SK-N-SH (cell line): ENCODE data around the gene PDIA6. TPM values are rescaled to one million over a fixed set of nuclear protein-coding genes. Genes with fewer than 3 reads are reported as not detected.

Source experiments
- CTCF ChIA-PET: fragments of 300-600, 350-600 bp; formaldehyde crosslinking; extraction: SDS; loops from one replicate; lab custom pipeline; 2021; lab: Yijun Ruan, JAX
- POLR2A ChIA-PET: fragments of 350-600 bp; sonication (Branson Sonifier 250); formaldehyde crosslinking; extraction: SDS; loops from one replicate; lab custom pipeline; 2020; ENCODE audit warnings: antibody characterized with exemption, inconsistent platforms; lab: Yijun Ruan, JAX
- DNase-seq: peaks from one replicate; pipeline ENCODE4 v3.0.0; 2012
- H2AFZ ChIP-seq: fragments of 200-600 bp; sonication (generic); 2 replicates; pipeline ENCODE4 v1.8.1; 2016; ENCODE audit warnings: antibody characterized with exemption, mild to moderate bottlenecking, low read depth
- H3F3A ChIP-seq: fragments of 200-600 bp; sonication (generic); replicated peaks from 2 replicates; pipeline ENCODE3; 2016; ENCODE audit warnings: antibody characterized with exemption, mild to moderate bottlenecking; ENCODE audit not compliant: insufficient read depth
- H3K27ac ChIP-seq, 2 experiments: fragments of 200-500 bp in 1 of 2; fragments of 200-600 bp in 1 of 2; sonication (Bioruptor generic) in 1 of 2; sonication (generic), shearing (Covaris generic) in 1 of 2; 2 replicates each; pipeline versions ENCODE4 v1.5.1 to v1.6.1; 2014 to 2016; ENCODE audit warnings: low read depth in 2 of 2, inconsistent platforms in 1 of 2, low read length in 1 of 2, mild to moderate bottlenecking in 1 of 2, mixed read lengths in 1 of 2
- H3K27me3 ChIP-seq: fragments of 200-600 bp; sonication (generic), shearing (Covaris generic); 2 replicates; pipeline ENCODE4 v1.6.1; 2016; ENCODE audit warnings: mixed run types; ENCODE audit not compliant: insufficient read depth
- H3K36me3 ChIP-seq, 2 experiments: fragments of 200-500 bp in 1 of 2; fragments of 200-600 bp in 1 of 2; sonication (Bioruptor generic) in 1 of 2; sonication (generic) in 1 of 2; replicated peaks in 1 of 2; 2 replicates each; pipeline versions ENCODE3 to v1.5.1; 2014 to 2016; ENCODE audit warnings: low read length in 1 of 2, mild to moderate bottlenecking in 1 of 2; ENCODE audit not compliant: insufficient read depth in 2 of 2, control insufficient read depth in 1 of 2
- H3K4me1 ChIP-seq, 2 experiments: fragments of 200-500 bp in 1 of 2; fragments of 200-600 bp in 1 of 2; sonication (Bioruptor generic) in 1 of 2; sonication (generic), shearing (Covaris generic) in 1 of 2; 2 replicates each; pipeline versions ENCODE4 v1.5.1 to v1.6.1; 2014 to 2016; ENCODE audit warnings: low read depth in 1 of 2, low read length in 1 of 2, mixed run types in 1 of 2; ENCODE audit not compliant: insufficient read depth in 2 of 2, control insufficient read depth in 1 of 2
- H3K4me2 ChIP-seq: fragments of 200-600 bp; sonication (generic), shearing (Covaris generic); 2 replicates; pipeline ENCODE4 v1.6.1; 2017; ENCODE audit warnings: mixed run types
- H3K4me3 ChIP-seq, 2 experiments: fragments of 200-500 bp in 1 of 2; fragments of 200-600 bp in 1 of 2; sonication (Bioruptor generic) in 1 of 2; sonication (generic), shearing (Covaris generic) in 1 of 2; 2 replicates each; pipeline versions ENCODE4 v1.5.1 to v1.8.1; 2014 to 2016; ENCODE audit warnings: low read depth in 2 of 2, inconsistent platforms in 1 of 2, low read length in 1 of 2, mild to moderate bottlenecking in 1 of 2, mixed read lengths in 1 of 2, moderate library complexity in 1 of 2
- H3K79me2 ChIP-seq: fragments of 200-600 bp; sonication (generic); 2 replicates; pipeline ENCODE4 v1.8.1; 2017; ENCODE audit warnings: mild to moderate bottlenecking; ENCODE audit not compliant: insufficient read depth
- H3K9ac ChIP-seq: fragments of 200-600 bp; sonication (generic); 2 replicates; pipeline ENCODE4 v1.6.1; 2017; ENCODE audit warnings: mixed run types
- H3K9me2 ChIP-seq: fragments of 200-600 bp; sonication (generic); 2 replicates; pipeline ENCODE4 v1.6.1; 2017; ENCODE audit warnings: mixed run types
- H3K9me3 ChIP-seq: fragments of 200-600 bp; sonication (generic); 2 replicates; pipeline ENCODE4 v1.6.1; 2017; ENCODE audit warnings: mixed run types, mild to moderate bottlenecking, moderate library complexity
- H4K20me1 ChIP-seq: fragments of 200-600 bp; sonication (generic); 2 replicates; pipeline ENCODE4 v1.6.1; 2017; ENCODE audit warnings: mild to moderate bottlenecking, mixed run types; ENCODE audit not compliant: insufficient read depth
- MEF2A ChIP-seq: IDR thresholded peaks from 2 replicates; pipeline ENCODE4 v1.4.0; 2012; ENCODE audit warnings: low read depth, borderline replicate concordance
- NRF1 ChIP-seq: IDR thresholded peaks from 2 replicates; pipeline ENCODE4 v1.6.1; 2012; ENCODE audit warnings: low read depth, mild to moderate bottlenecking, low read length
- REST ChIP-seq: IDR thresholded peaks from 2 replicates; pipeline ENCODE4 v1.6.1; 2012; ENCODE audit warnings: mild to moderate bottlenecking, low read depth, low read length, moderate library complexity
- SMC3 ChIP-seq: IDR thresholded peaks from 2 replicates; pipeline ENCODE4 v1.6.1; 2012; ENCODE audit warnings: low read depth, low read length, improper control_type of control experiment
- WGBS: methylation state at CpG from one replicate; pipeline ENCODE4 v1.1.6; 2017; ENCODE audit warnings: low lambda C conversion rate; 5-methylcytosine and 5-hydroxymethylcytosine counted together
- polyA plus RNA-seq, 3 experiments: library from polyadenylated mRNA; depleted of rRNA; stranded (reverse); fragments of >200 nt; gene quantifications; 2 replicates each; pipeline ENCODE4 v1.2.3, GENCODE V29; 2012
- TF ChIP-seq, protein P1 (sequence below): IDR thresholded peaks from 2 replicates; pipeline ENCODE4 v1.4.0; 2012; ENCODE audit warnings: low read depth, borderline replicate concordance

Gene PDIA6
- polyA plus RNA-seq, 1 of the 3 experiments (the other 2 are of a cell fraction) = 325 TPM

- TF ChIP-seq SMC3 (no peak), MEF2A (no peak), REST (no peak), NRF1 (no peak)
Measured at GRCh38 chr2:10841547-10842219, 29.1 kb upstream of the PDIA6 start (continued).

DNA sequence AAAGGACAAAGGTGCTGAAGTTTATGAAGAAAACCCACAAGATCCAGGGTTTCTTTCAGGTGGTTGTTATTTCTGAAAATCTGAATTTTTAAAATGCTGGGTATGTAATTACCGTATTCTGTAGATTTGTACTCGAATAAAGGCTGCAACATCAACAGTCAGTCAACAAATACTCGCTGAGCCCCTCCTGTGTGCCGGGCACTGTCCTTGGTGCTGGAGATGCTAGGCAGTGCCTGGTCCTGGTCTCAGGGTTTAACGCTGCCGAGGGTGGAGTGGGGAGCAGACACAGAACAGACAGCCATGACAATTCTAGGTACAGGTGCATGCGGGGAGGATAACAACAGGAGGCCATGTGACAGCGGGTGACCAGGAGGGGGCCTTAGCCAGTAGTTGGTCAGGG is 27.2 kb upstream of the PDIA6 start:
- Histone ChIP-seq H2AFZ (no peak overlapping the region), H3K4me1 (no peaks in the 10 kb centered on the region; a peak in 1 of 4 replicates), H3K9ac (no peak overlapping the region), H3F3A (no peaks in the 10 kb centered on the region), H4K20me1 (no peaks in the 10 kb centered on the region), H3K9me2 (no peaks in the 10 kb centered on the region), H3K79me2 (no peaks in the 10 kb centered on the region), H3K27me3 (no peaks in the 10 kb centered on the region), H3K4me2 (no peak overlapping the region), H3K4me3 (no peak overlapping the region), H3K9me3 (no peaks in the 10 kb centered on the region), H3K27ac (no peak overlapping the region), H3K36me3 (no peaks in the 10 kb centered on the region)
- no peak for DNase-seq
- TF ChIP-seq REST = peak; percentile 96
- TF ChIP-seq, protein P1, sequence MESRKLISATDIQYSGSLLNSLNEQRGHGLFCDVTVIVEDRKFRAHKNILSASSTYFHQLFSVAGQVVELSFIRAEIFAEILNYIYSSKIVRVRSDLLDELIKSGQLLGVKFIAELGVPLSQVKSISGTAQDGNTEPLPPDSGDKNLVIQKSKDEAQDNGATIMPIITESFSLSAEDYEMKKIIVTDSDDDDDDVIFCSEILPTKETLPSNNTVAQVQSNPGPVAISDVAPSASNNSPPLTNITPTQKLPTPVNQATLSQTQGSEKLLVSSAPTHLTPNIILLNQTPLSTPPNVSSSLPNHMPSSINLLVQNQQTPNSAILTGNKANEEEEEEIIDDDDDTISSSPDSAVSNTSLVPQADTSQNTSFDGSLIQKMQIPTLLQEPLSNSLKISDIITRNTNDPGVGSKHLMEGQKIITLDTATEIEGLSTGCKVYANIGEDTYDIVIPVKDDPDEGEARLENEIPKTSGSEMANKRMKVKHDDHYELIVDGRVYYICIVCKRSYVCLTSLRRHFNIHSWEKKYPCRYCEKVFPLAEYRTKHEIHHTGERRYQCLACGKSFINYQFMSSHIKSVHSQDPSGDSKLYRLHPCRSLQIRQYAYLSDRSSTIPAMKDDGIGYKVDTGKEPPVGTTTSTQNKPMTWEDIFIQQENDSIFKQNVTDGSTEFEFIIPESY = no peak
- ChIA-PET POLR2A (no interaction called here), CTCF (interaction anchor here (1.5 to 11.5 kb wide), 2 partner anchors 26 to 284 kb away, joined by 4 to 666 read pairs; a partner anchor contains a TSS)
- 63% methylated on average over 8 of the region's 8 CpGs for WGBS
